Body of pancreas (tissue), 4 donors: Measurements from ENCODE around the gene EEFSEC. TPM values are rescaled to one million over a fixed set of nuclear protein-coding genes. Genes with fewer than 3 reads are reported as not detected.

Experiments used
- ATAC-seq: fragments of 150-250 bp; one replicate; pipeline ENCODE4 v1.9.1; 2016
- DNase-seq, 4 donors: peaks; one replicate each; pipeline ENCODE4 v3.0.0-alpha.2; 2019
- H3K27ac ChIP-seq, 4 donors: fragments of 200-600 bp; sonication (generic); 1 replicate in 3 of 4; 2 replicates in 1 of 4; pipeline versions ENCODE4 v1.5.1 to v1.6.1; 2016 to 2019; ENCODE audit warnings: mild to moderate bottlenecking in 1 of 4, mixed read lengths in 1 of 4, moderate library complexity in 1 of 4
- H3K27me3 ChIP-seq, 2 donors: fragments of 200-600 bp; sonication (generic); one replicate each; pipeline ENCODE4 v1.6.0; 2016; ENCODE audit warnings: mild to moderate bottlenecking in 1 of 2
- H3K36me3 ChIP-seq, 2 donors: fragments of 200-600 bp; sonication (generic); replicated peaks in 1 of 2; 2 replicates each; pipeline ENCODE4 v1.5.1; 2016; ENCODE audit warnings: low read depth in 2 of 2; ENCODE audit not compliant: insufficient read depth in 1 of 2
- H3K4me1 ChIP-seq: fragments of 200-600 bp; sonication (generic); one replicate; pipeline ENCODE4 v1.6.0; 2016
- H3K4me3 ChIP-seq, 2 donors: fragments of 200-600 bp; sonication (generic); 1 replicate in 1 of 2; 2 replicates in 1 of 2; pipeline ENCODE4 v1.5.1; 2016 to 2019
- H3K9me3 ChIP-seq, 3 donors: fragments of 200-600 bp; sonication (generic); 1 replicate in 2 of 3; 2 replicates in 1 of 3; pipeline ENCODE4 v1.5.1; 2016
- POLR2A ChIP-seq, 3 donors: fragments of 450-650 bp; IDR thresholded peaks; one replicate each; pipeline ENCODE4 v1.6.1; 2016; ENCODE audit warnings: antibody characterized with exemption in 3 of 3, mild to moderate bottlenecking in 2 of 3
- WGBS, 2 donors: methylation state at CpG; one replicate each; pipeline ENCODE4 v1.1.5; 2017; 5-methylcytosine and 5-hydroxymethylcytosine counted together
- intact Hi-C: fragments of 100-400 bp; cut with DNase I; formaldehyde crosslinking; loops from one replicate; pipeline ENCODE4 v1.15.1; 2023
- total RNA-seq, 2 donors: library from RNA; depleted of rRNA; stranded (reverse); fragments of >200 nt; gene quantifications; one replicate each; pipeline ENCODE4 v1.1.0, GENCODE V29; 2016
- TF ChIP-seq, protein P1 (sequence below), 7 experiments: fragments of 450-650 bp in 4 of 7; fragments of 200-600 bp in 3 of 7; sonication (generic) in 3 of 7; IDR thresholded peaks; one replicate each; pipeline ENCODE4 v1.5.1; 2016 to 2019; ENCODE audit warnings: antibody characterized with exemption in 7 of 7

The EEFSEC gene
- total RNA-seq, 2 donors from 2014 or later: 8.6 to 33.0 TPM

DNA sequence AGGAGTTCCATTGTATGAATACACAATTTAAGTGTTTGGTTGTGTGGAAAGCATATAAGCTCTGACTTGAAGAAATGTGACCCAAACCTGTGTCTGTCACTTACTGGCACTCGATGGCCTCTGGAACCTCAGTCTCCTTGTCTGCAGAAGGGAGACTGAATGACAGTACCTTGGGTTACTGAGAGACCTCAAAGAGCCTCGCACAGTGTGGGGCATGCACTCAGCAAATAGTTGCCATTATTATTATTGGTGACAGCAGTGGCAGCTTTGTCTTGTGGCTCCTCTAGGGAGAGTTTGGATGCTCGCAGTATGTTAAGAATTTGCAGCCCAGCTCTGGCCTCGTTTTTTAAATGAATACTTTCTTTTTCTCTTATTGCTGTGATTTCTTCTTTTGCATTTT is 43.4 kb downstream of the EEFSEC start:
- intact Hi-C loops: no loop called here
- H3K4me3 ChIP-seq: no peak overlapping the region
- TF ChIP-seq POLR2A (IDR thresholded peaks at IDR 0.05): no peak
- TF ChIP-seq, protein P1, sequence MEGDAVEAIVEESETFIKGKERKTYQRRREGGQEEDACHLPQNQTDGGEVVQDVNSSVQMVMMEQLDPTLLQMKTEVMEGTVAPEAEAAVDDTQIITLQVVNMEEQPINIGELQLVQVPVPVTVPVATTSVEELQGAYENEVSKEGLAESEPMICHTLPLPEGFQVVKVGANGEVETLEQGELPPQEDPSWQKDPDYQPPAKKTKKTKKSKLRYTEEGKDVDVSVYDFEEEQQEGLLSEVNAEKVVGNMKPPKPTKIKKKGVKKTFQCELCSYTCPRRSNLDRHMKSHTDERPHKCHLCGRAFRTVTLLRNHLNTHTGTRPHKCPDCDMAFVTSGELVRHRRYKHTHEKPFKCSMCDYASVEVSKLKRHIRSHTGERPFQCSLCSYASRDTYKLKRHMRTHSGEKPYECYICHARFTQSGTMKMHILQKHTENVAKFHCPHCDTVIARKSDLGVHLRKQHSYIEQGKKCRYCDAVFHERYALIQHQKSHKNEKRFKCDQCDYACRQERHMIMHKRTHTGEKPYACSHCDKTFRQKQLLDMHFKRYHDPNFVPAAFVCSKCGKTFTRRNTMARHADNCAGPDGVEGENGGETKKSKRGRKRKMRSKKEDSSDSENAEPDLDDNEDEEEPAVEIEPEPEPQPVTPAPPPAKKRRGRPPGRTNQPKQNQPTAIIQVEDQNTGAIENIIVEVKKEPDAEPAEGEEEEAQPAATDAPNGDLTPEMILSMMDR (IDR thresholded peaks at IDR 0.05): no peak
- WGBS, 2 donors: 63 to 70% methylated on average over 4 of the region's 4 CpGs
- no peak overlapping the region for H3K27ac ChIP-seq
- ATAC-seq (no peak), DNase-seq (no peak)
- H3K9me3 ChIP-seq: no peaks in the 10 kb centered on the region
- no peaks in the 10 kb centered on the region for H3K36me3 ChIP-seq
- H3K4me1 ChIP-seq: peaks cover 9% of the 10 kb centered on the region
- no peaks in the 10 kb centered on the region for H3K27me3 ChIP-seq

DNA sequence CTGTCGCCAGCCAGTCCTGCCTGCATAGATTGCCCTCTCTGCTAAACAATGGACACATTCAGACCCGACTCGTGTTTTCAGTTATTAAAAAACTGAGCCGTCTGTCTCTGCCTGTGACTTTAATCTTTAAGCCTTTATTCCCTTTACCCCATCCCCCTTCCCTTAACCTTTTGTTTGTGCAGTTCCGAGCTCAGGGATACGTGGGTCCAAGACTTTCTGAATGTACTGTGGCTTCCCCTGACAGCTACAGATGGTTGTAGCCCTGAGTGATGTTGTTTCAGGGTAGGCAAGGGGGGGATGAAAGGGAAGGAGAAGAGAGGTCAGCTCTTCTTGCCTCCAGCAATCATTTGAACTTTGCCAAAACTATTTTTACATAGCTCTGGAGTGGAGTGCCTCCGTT is 44.6 kb downstream of the EEFSEC start:
- TF ChIP-seq, protein P1 (IDR thresholded peaks at IDR 0.05): no peak
- TF ChIP-seq POLR2A (IDR thresholded peaks at IDR 0.05): no peak

DNA sequence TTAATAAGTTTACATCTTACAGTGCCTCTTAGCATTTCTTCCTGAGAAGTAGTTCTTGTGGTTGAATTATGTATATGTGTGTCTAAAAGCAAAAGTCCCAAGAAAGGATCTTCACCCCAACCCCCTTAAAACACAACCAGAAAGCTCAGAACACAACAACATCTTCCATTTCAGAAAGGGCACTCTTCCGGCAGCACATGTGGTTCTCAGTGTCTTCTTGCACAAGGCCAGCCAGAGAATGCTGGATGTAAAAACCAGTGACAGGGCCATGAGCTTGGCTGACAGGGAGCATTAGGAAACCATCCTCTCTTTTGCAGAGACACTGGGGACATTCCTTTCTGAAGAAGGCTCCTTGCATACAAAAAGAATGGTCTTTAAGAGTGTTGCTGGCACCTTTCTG is 45.0 kb downstream of the EEFSEC start:
- Histone ChIP-seq H3K36me3 (no peaks in the 10 kb centered on the region), H3K4me3 (no peak overlapping the region), H3K9me3 (no peaks in the 10 kb centered on the region), H3K27me3 (no peaks in the 10 kb centered on the region), H3K4me1 (peaks cover 12% of the 10 kb centered on the region), H3K27ac (no peak overlapping the region)
- no peak for DNase-seq
- TF ChIP-seq, protein P1 (IDR thresholded peaks at IDR 0.05): no peak
- no peak for TF ChIP-seq POLR2A (IDR thresholded peaks at IDR 0.05)
- intact Hi-C loops: no loop called here
- no peak for ATAC-seq
- WGBS, 2 donors: 82 to 89% methylated on average over 1 of the region's 1 CpG

More for the DNA sequence above, 44.6 kb downstream of the EEFSEC start:
- H3K9me3 ChIP-seq: no peaks in the 10 kb centered on the region
- H3K27me3 ChIP-seq: no peaks in the 10 kb centered on the region
- H3K4me1 ChIP-seq: peaks cover 9% of the 10 kb centered on the region
- no peak overlapping the region for H3K4me3 ChIP-seq
- DNase-seq (no peak), ATAC-seq (no peak)
- intact Hi-C loops: no loop called here
- no peak overlapping the region for H3K27ac ChIP-seq
- WGBS, 2 donors: 64 to 67% methylated on average over 7 of the region's 7 CpGs
- H3K36me3 ChIP-seq: no peaks in the 10 kb centered on the region

GRCh38 chr3:128199110-128199509 is 45.8 kb downstream of the EEFSEC start:
- 95 to 100% methylated on average over 1 of the region's 1 CpG for WGBS, 2 donors
- Histone ChIP-seq H3K9me3 (no peaks in the 10 kb centered on the region), H3K4me1 (peaks cover 18% of the 10 kb centered on the region), H3K27me3 (no peaks in the 10 kb centered on the region), H3K4me3 (no peak overlapping the region), H3K27ac (no peak overlapping the region), H3K36me3 (no peaks in the 10 kb centered on the region)
- ATAC-seq: no peak
- DNase-seq: no peak
- intact Hi-C loops: no loop called here
- TF ChIP-seq, protein P1 (IDR thresholded peaks at IDR 0.05): no peak
- TF ChIP-seq POLR2A (IDR thresholded peaks at IDR 0.05): no peak

GRCh38 chr3:128201158-128201755 is 48.0 kb downstream of the EEFSEC start:
- WGBS, 2 donors: 43 to 58% methylated on average over 1 of the region's 1 CpG
- intact Hi-C loops: no loop called here
- H3K27me3 ChIP-seq: no peaks in the 10 kb centered on the region
- DNase-seq (no peak), ATAC-seq (no peak)
- H3K27ac ChIP-seq: no peak overlapping the region
- no peaks in the 10 kb centered on the region for H3K36me3 ChIP-seq
- TF ChIP-seq, protein P1 (IDR thresholded peaks at IDR 0.05): no peak
- no peak for TF ChIP-seq POLR2A (IDR thresholded peaks at IDR 0.05)
- H3K9me3 ChIP-seq: no peaks in the 10 kb centered on the region
- no peak overlapping the region for H3K4me3 ChIP-seq
- peaks cover 9% of the 10 kb centered on the region for H3K4me1 ChIP-seq
